ENCODE measurements around the gene QPCTL. TPM values are rescaled to one million over a fixed set of nuclear protein-coding genes. Genes with fewer than 3 reads are reported as not detected.
A peak's percentile ranks its signal among the peaks of the same experiment; 100 is the strongest.

Gene QPCTL
- total and polyA plus RNA-seq, 2 of the 13 experiments (the other 11 are each of a cell fraction or from before 2014, with no cell fraction given) = 16.0 to 19.1 TPM

DNA sequence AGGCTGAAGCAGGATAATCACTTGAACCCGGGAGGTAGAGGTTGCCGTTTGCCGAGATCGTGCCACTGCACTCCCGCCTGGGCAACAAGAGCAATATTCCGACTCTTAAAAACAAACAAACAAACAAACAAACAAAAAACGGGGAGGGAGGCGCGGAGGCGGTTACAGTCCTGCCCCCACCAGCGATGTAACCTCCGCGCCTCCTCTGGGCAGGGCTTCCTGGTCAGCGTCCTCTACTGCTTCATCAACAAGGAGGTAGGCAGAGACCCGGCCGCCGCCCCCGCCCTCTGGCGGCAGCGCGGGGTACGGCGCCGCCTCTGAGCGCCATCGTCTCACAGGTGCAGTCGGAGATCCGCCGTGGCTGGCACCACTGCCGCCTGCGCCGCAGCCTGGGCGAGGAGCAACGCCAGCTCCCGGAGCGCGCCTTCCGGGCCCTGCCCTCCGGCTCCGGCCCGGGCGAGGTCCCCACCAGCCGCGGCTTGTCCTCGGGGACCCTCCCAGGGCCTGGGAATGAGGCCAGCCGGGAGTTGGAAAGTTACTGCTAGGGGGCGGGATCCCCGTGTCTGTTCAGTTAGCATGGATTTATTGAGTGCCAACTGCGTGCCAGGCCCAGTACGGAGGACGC is 11.0 kb upstream of the QPCTL start (continued):
- TF ChIP-seq, protein P1, sequence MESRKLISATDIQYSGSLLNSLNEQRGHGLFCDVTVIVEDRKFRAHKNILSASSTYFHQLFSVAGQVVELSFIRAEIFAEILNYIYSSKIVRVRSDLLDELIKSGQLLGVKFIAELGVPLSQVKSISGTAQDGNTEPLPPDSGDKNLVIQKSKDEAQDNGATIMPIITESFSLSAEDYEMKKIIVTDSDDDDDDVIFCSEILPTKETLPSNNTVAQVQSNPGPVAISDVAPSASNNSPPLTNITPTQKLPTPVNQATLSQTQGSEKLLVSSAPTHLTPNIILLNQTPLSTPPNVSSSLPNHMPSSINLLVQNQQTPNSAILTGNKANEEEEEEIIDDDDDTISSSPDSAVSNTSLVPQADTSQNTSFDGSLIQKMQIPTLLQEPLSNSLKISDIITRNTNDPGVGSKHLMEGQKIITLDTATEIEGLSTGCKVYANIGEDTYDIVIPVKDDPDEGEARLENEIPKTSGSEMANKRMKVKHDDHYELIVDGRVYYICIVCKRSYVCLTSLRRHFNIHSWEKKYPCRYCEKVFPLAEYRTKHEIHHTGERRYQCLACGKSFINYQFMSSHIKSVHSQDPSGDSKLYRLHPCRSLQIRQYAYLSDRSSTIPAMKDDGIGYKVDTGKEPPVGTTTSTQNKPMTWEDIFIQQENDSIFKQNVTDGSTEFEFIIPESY (CRISPR knock-in tag; IDR thresholded peaks at IDR 0.05) = peak; percentile 15; the same call in 1 of the 2 replicates
- TF ChIP-seq CENPX (CRISPR knock-in tag; IDR thresholded peaks at IDR 0.05) = no peak
- no peak; the same call in 1 of the 2 replicates for TF ChIP-seq ZNF331 (CRISPR knock-in tag; IDR thresholded peaks at IDR 0.05)
- no peak for TF ChIP-seq MZF1 (CRISPR knock-in tag; IDR thresholded peaks at IDR 0.05; ENCODE audit: borderline replicate concordance)
- 0 out of 2 replicates have a peak, but pooled peaks have one; percentile 46 for TF ChIP-seq BCL6 (CRISPR knock-in tag; IDR thresholded peaks at IDR 0.05)
- TF ChIP-seq ZNF883 (CRISPR knock-in tag; IDR thresholded peaks at IDR 0.05; ENCODE audit: not compliant biosample characterization) = no peak
- TF ChIP-seq, protein P2, sequence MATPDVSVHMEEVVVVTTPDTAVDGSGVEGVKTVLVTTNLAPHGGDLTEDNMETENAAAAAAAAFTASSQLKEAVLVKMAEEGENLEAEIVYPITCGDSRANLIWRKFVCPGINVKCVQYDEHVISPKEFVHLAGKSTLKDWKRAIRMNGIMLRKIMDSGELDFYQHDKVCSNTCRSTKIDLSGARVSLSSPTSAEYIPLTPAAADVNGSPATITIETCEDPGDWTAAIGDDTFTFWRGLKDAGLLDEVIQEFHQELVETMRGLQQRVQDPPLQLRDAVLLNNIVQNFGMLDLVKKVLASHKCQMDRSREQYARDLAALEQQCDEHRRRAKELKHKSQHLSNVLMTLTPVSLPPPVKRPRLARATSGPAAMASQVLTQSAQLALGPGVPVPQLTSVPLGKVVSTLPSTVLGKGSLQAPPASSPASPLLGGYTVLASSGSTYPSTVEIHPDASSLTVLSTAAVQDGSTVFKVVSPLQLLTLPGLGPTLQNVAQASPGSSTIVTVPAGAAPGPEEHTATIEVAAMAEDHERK (CRISPR knock-in tag; IDR thresholded peaks at IDR 0.05; ENCODE audit: low read depth) = no peak
- TF ChIP-seq ATAD3A (CRISPR knock-in tag; IDR thresholded peaks at IDR 0.05) = no peak
- TF ChIP-seq, protein P3, sequence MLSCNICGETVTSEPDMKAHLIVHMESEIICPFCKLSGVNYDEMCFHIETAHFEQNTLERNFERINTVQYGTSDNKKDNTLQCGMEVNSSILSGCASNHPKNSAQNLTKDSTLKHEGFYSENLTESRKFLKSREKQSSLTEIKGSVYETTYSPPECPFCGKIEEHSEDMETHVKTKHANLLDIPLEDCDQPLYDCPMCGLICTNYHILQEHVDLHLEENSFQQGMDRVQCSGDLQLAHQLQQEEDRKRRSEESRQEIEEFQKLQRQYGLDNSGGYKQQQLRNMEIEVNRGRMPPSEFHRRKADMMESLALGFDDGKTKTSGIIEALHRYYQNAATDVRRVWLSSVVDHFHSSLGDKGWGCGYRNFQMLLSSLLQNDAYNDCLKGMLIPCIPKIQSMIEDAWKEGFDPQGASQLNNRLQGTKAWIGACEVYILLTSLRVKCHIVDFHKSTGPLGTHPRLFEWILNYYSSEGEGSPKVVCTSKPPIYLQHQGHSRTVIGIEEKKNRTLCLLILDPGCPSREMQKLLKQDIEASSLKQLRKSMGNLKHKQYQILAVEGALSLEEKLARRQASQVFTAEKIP (CRISPR knock-in tag; IDR thresholded peaks at IDR 0.05; ENCODE audit: borderline replicate concordance) = no peak
- no peak for TF ChIP-seq REL (CRISPR knock-in tag; conservative IDR thresholded peaks at IDR 0.05)
- TF ChIP-seq, protein P4, sequence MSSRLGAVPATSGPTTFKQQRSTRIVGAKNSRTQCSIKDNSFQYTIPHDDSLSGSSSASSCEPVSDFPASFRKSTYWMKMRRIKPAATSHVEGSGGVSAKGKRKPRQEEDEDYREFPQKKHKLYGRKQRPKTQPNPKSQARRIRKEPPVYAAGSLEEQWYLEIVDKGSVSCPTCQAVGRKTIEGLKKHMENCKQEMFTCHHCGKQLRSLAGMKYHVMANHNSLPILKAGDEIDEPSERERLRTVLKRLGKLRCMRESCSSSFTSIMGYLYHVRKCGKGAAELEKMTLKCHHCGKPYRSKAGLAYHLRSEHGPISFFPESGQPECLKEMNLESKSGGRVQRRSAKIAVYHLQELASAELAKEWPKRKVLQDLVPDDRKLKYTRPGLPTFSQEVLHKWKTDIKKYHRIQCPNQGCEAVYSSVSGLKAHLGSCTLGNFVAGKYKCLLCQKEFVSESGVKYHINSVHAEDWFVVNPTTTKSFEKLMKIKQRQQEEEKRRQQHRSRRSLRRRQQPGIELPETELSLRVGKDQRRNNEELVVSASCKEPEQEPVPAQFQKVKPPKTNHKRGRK (CRISPR knock-in tag; IDR thresholded peaks at IDR 0.05) = no peak
- no peak for TF ChIP-seq ZFP36L2 (CRISPR knock-in tag; IDR thresholded peaks at IDR 0.05)
- TF ChIP-seq PCBP1 (IDR thresholded peaks at IDR 0.05; ENCODE audit: borderline replicate concordance, low read depth, low read length) = no peak
- TF ChIP-seq SSRP1 (CRISPR knock-in tag; IDR thresholded peaks at IDR 0.05) = 0 out of 2 replicates have a peak, but pooled peaks have one; percentile 54
- no peak for TF ChIP-seq HDAC6 (IDR thresholded peaks at IDR 0.05; ENCODE audit: low read depth, low read length)
- no peak for TF ChIP-seq PLRG1 (conservative IDR thresholded peaks at IDR 0.05)
- no peak; the same call in 1 of the 2 replicates for TF ChIP-seq ZNF782 (CRISPR knock-in tag; IDR thresholded peaks at IDR 0.05; ENCODE audit: borderline replicate concordance)
- TF ChIP-seq ZNF326 (CRISPR knock-in tag; IDR thresholded peaks at IDR 0.05; ENCODE audit: borderline replicate concordance) = no peak
- TF ChIP-seq, protein P5, sequence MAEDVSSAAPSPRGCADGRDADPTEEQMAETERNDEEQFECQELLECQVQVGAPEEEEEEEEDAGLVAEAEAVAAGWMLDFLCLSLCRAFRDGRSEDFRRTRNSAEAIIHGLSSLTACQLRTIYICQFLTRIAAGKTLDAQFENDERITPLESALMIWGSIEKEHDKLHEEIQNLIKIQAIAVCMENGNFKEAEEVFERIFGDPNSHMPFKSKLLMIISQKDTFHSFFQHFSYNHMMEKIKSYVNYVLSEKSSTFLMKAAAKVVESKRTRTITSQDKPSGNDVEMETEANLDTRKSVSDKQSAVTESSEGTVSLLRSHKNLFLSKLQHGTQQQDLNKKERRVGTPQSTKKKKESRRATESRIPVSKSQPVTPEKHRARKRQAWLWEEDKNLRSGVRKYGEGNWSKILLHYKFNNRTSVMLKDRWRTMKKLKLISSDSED (CRISPR knock-in tag; IDR thresholded peaks at IDR 0.05) = no peak
- TF ChIP-seq ZNF557 (CRISPR knock-in tag; IDR thresholded peaks at IDR 0.05) = no peak
- TF ChIP-seq BHLHE40 (IDR thresholded peaks at IDR 0.05; ENCODE audit: low read length) = no peak
- TF ChIP-seq DPF2 (CRISPR knock-in tag; IDR thresholded peaks at IDR 0.05; ENCODE audit: borderline replicate concordance, low read depth) = no peak
- TF ChIP-seq ZNF501 (CRISPR knock-in tag; IDR thresholded peaks at IDR 0.05) = peak; percentile 76; the same call in 1 of the 2 replicates
